A549 (cell line): ENCODE results near the gene KLHL6.

ENCODE experiments used
- MAZ ChIP-seq: fragments of 150-350 bp; IDR thresholded peaks from 2 replicates; pipeline ENCODE4 v1.6.1; 2014; ENCODE audit warnings: antibody characterized with exemption, low read depth, low read length, borderline replicate concordance
- POLR2A ChIP-seq: IDR thresholded peaks from 2 replicates; pipeline ENCODE4 v1.6.1; 2012; ENCODE audit warnings: mild to moderate bottlenecking, low read length
- RAD21 ChIP-seq, 2 experiments: fragments of >200 bp in 1 of 2; sonication (Bioruptor Twin) in 1 of 2; formaldehyde crosslinking in 1 of 2; IDR thresholded peaks in 1 of 2; conservative IDR thresholded peaks in 1 of 2; 2 replicates in 1 of 2; 3 replicates in 1 of 2; pipeline ENCODE4 v1.6.1; 2012 to 2018; ENCODE audit warnings: inconsistent platforms in 1 of 2
- RFX5 ChIP-seq: fragments of 450-650 bp; IDR thresholded peaks from 2 replicates; pipeline ENCODE4 v1.7.1; 2014; ENCODE audit warnings: antibody characterized with exemption, mild to moderate bottlenecking, moderate library complexity
- SMC3 ChIP-seq: fragments of >200 bp; sonication (Bioruptor Twin); formaldehyde crosslinking; IDR thresholded peaks from 3 replicates; pipeline ENCODE4 v1.6.1; 2018; ENCODE audit warnings: inconsistent platforms
- TF ChIP-seq, protein P1 (sequence below): fragments of >200 bp; sonication (Bioruptor Twin); formaldehyde crosslinking; IDR thresholded peaks from 3 replicates; pipeline ENCODE4 v1.5.1; 2016
- TF ChIP-seq, protein P2 (sequence below): fragments of 450-650 bp; IDR thresholded peaks from 2 replicates; pipeline ENCODE4 v1.6.1; 2014; ENCODE audit warnings: antibody characterized with exemption

GRCh38 chr3:183541738-183542137, 13.8 kb downstream of the KLHL6 start:
- TF ChIP-seq POLR2A: no peak
- TF ChIP-seq, protein P1, sequence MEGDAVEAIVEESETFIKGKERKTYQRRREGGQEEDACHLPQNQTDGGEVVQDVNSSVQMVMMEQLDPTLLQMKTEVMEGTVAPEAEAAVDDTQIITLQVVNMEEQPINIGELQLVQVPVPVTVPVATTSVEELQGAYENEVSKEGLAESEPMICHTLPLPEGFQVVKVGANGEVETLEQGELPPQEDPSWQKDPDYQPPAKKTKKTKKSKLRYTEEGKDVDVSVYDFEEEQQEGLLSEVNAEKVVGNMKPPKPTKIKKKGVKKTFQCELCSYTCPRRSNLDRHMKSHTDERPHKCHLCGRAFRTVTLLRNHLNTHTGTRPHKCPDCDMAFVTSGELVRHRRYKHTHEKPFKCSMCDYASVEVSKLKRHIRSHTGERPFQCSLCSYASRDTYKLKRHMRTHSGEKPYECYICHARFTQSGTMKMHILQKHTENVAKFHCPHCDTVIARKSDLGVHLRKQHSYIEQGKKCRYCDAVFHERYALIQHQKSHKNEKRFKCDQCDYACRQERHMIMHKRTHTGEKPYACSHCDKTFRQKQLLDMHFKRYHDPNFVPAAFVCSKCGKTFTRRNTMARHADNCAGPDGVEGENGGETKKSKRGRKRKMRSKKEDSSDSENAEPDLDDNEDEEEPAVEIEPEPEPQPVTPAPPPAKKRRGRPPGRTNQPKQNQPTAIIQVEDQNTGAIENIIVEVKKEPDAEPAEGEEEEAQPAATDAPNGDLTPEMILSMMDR: no peak
- no peak for TF ChIP-seq RAD21 (conservative IDR thresholded peaks at IDR 0.05 in 1 of 2, IDR thresholded peaks at IDR 0.05 in 1 of 2)
- no peak for TF ChIP-seq SMC3
- TF ChIP-seq RFX5: no peak
- TF ChIP-seq MAZ: no peak
- TF ChIP-seq, protein P2, sequence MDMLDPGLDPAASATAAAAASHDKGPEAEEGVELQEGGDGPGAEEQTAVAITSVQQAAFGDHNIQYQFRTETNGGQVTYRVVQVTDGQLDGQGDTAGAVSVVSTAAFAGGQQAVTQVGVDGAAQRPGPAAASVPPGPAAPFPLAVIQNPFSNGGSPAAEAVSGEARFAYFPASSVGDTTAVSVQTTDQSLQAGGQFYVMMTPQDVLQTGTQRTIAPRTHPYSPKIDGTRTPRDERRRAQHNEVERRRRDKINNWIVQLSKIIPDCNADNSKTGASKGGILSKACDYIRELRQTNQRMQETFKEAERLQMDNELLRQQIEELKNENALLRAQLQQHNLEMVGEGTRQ: no peak
